Measurements from ENCODE around the gene MKX.

MKX gene

GRCh38 chr10:27745732-27746396 lies at the start of gene MKX:
MKX (minus strand) TSS chr10:27745819; CDS start chr10:27743415, 2,404 bp downstream.
- DNase-seq (ENCODE audit: low read depth in 4 of 4, low spot score in 1 of 4): peak in 1 of 4 experiments; percentile 13

- no peak for DNase-seq (ENCODE audit: low read depth in 4 of 4, low spot score in 1 of 4)
These were observed 48.5 kb upstream of the MKX start for GRCh38 chr10:27794157-27794556.

GRCh38 chr10:27792216-27792615 lies 46.6 kb upstream of the MKX start:
- no peak for DNase-seq (ENCODE audit: low read depth in 4 of 4, low spot score in 1 of 4)

GRCh38 chr10:27784272-27784671 lies 38.7 kb upstream of the MKX start:
- no peak for DNase-seq (ENCODE audit: low read depth in 4 of 4, low spot score in 1 of 4)

GRCh38 chr10:27783660-27784059 lies 38.0 kb upstream of the MKX start:
- peak in 2 of 4 experiments; percentile 6 to 8 for DNase-seq (ENCODE audit: low read depth in 4 of 4, low spot score in 1 of 4)

- no peak for DNase-seq (ENCODE audit: low read depth in 4 of 4, low spot score in 1 of 4)
These were observed 33.9 kb upstream of the MKX start for GRCh38 chr10:27779462-27780015.

- no peak for DNase-seq (ENCODE audit: low read depth in 4 of 4, low spot score in 1 of 4)
These were observed 29.2 kb upstream of the MKX start for GRCh38 chr10:27774831-27775230.

GRCh38 chr10:27771231-27771630 lies 25.6 kb upstream of the MKX start:
- DNase-seq (ENCODE audit: low read depth in 4 of 4, low spot score in 1 of 4): no peak

- DNase-seq (ENCODE audit: low read depth in 4 of 4, low spot score in 1 of 4): no peak
These were observed 24.6 kb upstream of the MKX start for GRCh38 chr10:27770181-27770580.

GRCh38 chr10:27760867-27761266 lies 15.2 kb upstream of the MKX start:
- DNase-seq (ENCODE audit: low read depth in 4 of 4, low spot score in 1 of 4): no peak

GRCh38 chr10:27759483-27760272 lies 14.1 kb upstream of the MKX start:
- no peak for DNase-seq (ENCODE audit: low read depth in 4 of 4, low spot score in 1 of 4)

GRCh38 chr10:27752673-27753237 lies 7.1 kb upstream of the MKX start:
- no peak for DNase-seq (ENCODE audit: low read depth in 4 of 4, low spot score in 1 of 4)

- DNase-seq (ENCODE audit: low read depth in 4 of 4, low spot score in 1 of 4): no peak
These were observed 3.0 kb upstream of the MKX start for GRCh38 chr10:27748601-27749000.

GRCh38 chr10:27747096-27747451 lies 1.5 kb upstream of the MKX start:
- no peak for DNase-seq (ENCODE audit: low read depth in 4 of 4, low spot score in 1 of 4)

GRCh38 chr10:27746397-27747095 lies 927 bp upstream of the MKX start:
- no peak for DNase-seq (ENCODE audit: low read depth in 4 of 4, low spot score in 1 of 4)

GRCh38 chr10:27744802-27745731 lies 552 bp downstream of the MKX start:
- DNase-seq (ENCODE audit: low read depth in 4 of 4, low spot score in 1 of 4): peak in 1 of 4 experiments; percentile 5

GRCh38 chr10:27743877-27744801 lies 1.5 kb downstream of the MKX start:
- peak in 1 of 4 experiments; percentile 6 for DNase-seq (ENCODE audit: low read depth in 4 of 4, low spot score in 1 of 4)

- DNase-seq (ENCODE audit: low read depth in 4 of 4, low spot score in 1 of 4): peak in 2 of 4 experiments; percentile 5 to 21
These were observed 2.4 kb downstream of the MKX start for GRCh38 chr10:27743012-27743876.
